Type B pancreatic cell (in vitro differentiated cells): ENCODE results near the gene ANGEL2. TPM values are rescaled to one million over a fixed set of nuclear protein-coding genes. Genes with fewer than 3 reads are reported as not detected.

Source experiments
- DNase-seq: peaks from one replicate; pipeline ENCODE4 v3.0.0; 2021; ENCODE audit warnings: mixed read lengths; ENCODE audit not compliant: unreplicated experiment; ENCODE audit errors: extremely low spot score
- H3K27ac Mint-ChIP-seq: 2 replicates; pipeline ENCODE4 v1.8.0; 2021; ENCODE audit warnings: mild to moderate bottlenecking, mixed read lengths
- H3K27me3 Mint-ChIP-seq: 2 replicates; pipeline ENCODE4 v1.8.0; 2021; ENCODE audit warnings: mixed read lengths
- H3K36me3 Mint-ChIP-seq: 2 replicates; pipeline ENCODE4 v1.8.0; 2021; ENCODE audit warnings: mixed read lengths
- H3K4me1 Mint-ChIP-seq: one replicate; pipeline ENCODE4 v1.8.0; 2021; ENCODE audit warnings: mixed read lengths; ENCODE audit not compliant: unreplicated experiment
- H3K4me3 Mint-ChIP-seq: 2 replicates; pipeline ENCODE4 v1.8.0; 2021; ENCODE audit warnings: mild to moderate bottlenecking, mixed read lengths
- H3K9me3 Mint-ChIP-seq: 2 replicates; pipeline ENCODE4 v1.8.0; 2021; ENCODE audit warnings: mixed read lengths
- total RNA-seq: library from RNA; stranded (reverse); gene quantifications from 2 replicates; pipeline ENCODE4 v1.2.1, GENCODE V29; 2021; ENCODE audit warnings: low replicate concordance
- TF ChIP-seq, protein P1 (sequence below): fragments of 200-600 bp; sonication (generic); conservative IDR thresholded peaks from 2 replicates; pipeline ENCODE4 v1.5.0; 2021; ENCODE audit warnings: antibody characterized with exemption, mild to moderate bottlenecking

ANGEL2 gene
- total RNA-seq, 1 donor from 2014 or later, result 36.0 TPM

DNA sequence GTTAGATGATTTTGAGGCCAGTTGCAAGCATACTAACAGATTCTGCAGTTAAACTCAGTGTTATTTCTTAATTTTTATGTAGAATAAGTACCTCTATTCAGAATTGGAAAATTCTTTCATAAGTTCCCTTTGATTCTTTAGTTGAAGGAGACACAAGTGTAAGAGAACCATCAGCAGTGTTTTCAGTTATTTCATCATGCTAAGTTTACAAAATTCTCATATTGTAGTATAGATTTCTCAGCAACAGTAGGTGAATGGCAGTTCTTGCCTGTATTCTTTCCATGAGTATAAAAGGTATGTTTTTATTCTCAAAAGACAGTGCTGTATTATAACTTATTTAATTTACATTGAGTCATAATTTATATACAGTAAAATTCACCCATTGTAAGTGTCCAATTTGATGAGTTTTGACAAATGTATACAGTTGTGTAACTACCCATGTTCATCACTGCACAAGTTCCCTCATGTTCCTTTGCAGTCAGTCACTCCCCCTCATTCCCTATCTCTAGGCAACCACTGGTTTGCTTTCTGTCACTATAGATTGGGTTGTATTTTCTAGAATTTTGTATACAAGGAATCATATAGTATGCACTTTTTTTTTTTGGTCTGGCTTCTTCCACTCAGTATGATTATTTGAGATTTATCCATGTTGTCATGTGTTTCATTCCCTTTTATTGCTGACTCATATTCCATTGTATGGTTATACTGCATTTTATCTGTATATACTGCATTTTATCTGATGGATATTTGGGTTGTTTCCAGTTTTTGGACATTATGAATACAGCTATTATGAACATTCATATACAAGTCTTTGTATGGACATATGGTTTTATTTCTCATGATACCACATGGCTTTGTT, 39.3 kb upstream of the ANGEL2 start:
- Mint-ChIP-seq H3K4me3 (no peak overlapping the region), H3K9me3 (peaks cover 9% of the 10 kb centered on the region), H3K27me3 (no peaks in the 10 kb centered on the region), H3K36me3 (peaks cover 15% of the 10 kb centered on the region), H3K4me1 (peaks cover 22% of the 10 kb centered on the region), H3K27ac (no peak overlapping the region)
- TF ChIP-seq, protein P1, sequence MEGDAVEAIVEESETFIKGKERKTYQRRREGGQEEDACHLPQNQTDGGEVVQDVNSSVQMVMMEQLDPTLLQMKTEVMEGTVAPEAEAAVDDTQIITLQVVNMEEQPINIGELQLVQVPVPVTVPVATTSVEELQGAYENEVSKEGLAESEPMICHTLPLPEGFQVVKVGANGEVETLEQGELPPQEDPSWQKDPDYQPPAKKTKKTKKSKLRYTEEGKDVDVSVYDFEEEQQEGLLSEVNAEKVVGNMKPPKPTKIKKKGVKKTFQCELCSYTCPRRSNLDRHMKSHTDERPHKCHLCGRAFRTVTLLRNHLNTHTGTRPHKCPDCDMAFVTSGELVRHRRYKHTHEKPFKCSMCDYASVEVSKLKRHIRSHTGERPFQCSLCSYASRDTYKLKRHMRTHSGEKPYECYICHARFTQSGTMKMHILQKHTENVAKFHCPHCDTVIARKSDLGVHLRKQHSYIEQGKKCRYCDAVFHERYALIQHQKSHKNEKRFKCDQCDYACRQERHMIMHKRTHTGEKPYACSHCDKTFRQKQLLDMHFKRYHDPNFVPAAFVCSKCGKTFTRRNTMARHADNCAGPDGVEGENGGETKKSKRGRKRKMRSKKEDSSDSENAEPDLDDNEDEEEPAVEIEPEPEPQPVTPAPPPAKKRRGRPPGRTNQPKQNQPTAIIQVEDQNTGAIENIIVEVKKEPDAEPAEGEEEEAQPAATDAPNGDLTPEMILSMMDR, result no peak
- DNase-seq, result no peak

DNA sequence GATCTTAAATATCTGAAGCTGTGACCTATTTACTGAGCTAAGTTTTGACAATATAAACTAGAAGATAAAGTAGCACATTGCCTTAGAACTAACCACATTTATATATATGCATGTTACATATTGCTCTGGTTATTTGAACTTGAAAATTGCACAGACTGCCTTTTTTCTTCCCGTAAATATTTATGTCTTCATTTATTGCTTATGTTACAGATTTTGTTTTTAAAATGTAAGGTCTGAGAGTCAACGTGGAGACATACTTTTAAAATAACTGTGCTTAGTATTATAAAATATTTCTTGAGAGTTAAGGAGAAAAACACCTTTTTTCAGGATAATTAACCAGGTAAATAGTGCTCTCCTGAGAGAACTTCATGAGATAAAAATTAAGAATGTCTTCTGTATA, 38.5 kb upstream of the ANGEL2 start:
- no peaks in the 10 kb centered on the region for H3K27me3 Mint-ChIP-seq

DNA sequence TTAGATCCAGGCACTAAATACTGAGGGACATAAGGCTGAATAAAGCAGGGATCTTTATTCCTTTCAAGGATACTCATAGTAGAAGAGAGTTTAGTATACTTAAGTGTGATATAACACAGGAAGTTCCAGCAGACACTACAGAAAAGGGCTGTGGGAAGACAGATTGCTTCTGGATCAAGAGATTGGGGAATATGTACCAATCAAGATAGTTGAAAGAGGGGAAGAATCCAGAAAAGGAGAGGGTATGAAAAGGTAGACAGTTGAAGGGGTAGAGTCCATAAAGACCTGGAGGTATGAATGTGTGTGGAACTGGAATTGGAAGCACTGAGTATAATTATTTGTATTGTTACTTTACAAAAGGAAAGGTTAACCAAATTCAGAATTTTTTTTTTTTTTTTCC, 37.8 kb upstream of the ANGEL2 start:
- Mint-ChIP-seq H3K9me3 (peaks cover 5% of the 10 kb centered on the region), H3K4me3 (no peak overlapping the region), H3K27ac (no peak overlapping the region), H3K4me1 (peaks cover 22% of the 10 kb centered on the region), H3K27me3 (peaks cover 3% of the 10 kb centered on the region), H3K36me3 (peaks cover 11% of the 10 kb centered on the region)
- TF ChIP-seq, protein P1, result no peak
- DNase-seq, result no peak

More for the DNA sequence above, 38.5 kb upstream of the ANGEL2 start:
- H3K4me1 Mint-ChIP-seq, result peaks cover 22% of the 10 kb centered on the region
- peaks cover 7% of the 10 kb centered on the region for H3K9me3 Mint-ChIP-seq
- no peak overlapping the region for H3K27ac Mint-ChIP-seq
- peaks cover 13% of the 10 kb centered on the region for H3K36me3 Mint-ChIP-seq
- H3K4me3 Mint-ChIP-seq, result no peak overlapping the region
- TF ChIP-seq, protein P1, result no peak
- no peak for DNase-seq

DNA sequence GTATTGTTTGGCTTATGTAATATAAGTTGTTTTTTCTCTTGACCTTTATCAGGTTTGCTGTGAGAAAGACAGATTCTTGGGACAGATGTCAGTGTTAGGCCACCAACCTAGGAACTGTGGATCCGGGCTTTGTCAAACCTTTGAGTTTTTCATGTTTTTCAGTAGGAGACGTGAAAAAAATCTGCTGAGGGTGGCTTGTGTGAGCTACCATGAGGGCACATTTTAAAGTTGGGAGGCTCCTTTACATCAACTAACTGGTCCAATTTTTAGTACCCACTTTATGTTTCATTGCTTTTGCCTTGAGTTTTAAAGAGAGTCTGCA, 36.2 kb upstream of the ANGEL2 start:
- H3K27me3 Mint-ChIP-seq, result peaks cover 3% of the 10 kb centered on the region
- TF ChIP-seq, protein P1, result no peak
- H3K4me1 Mint-ChIP-seq, result peaks cover 22% of the 10 kb centered on the region
- peak overlapping the region; percentile 97 for H3K4me3 Mint-ChIP-seq
- no peak for DNase-seq
- peak overlapping the region; percentile 65 for H3K27ac Mint-ChIP-seq
- H3K36me3 Mint-ChIP-seq, result peaks cover 11% of the 10 kb centered on the region
- H3K9me3 Mint-ChIP-seq, result peaks cover 5% of the 10 kb centered on the region

DNA sequence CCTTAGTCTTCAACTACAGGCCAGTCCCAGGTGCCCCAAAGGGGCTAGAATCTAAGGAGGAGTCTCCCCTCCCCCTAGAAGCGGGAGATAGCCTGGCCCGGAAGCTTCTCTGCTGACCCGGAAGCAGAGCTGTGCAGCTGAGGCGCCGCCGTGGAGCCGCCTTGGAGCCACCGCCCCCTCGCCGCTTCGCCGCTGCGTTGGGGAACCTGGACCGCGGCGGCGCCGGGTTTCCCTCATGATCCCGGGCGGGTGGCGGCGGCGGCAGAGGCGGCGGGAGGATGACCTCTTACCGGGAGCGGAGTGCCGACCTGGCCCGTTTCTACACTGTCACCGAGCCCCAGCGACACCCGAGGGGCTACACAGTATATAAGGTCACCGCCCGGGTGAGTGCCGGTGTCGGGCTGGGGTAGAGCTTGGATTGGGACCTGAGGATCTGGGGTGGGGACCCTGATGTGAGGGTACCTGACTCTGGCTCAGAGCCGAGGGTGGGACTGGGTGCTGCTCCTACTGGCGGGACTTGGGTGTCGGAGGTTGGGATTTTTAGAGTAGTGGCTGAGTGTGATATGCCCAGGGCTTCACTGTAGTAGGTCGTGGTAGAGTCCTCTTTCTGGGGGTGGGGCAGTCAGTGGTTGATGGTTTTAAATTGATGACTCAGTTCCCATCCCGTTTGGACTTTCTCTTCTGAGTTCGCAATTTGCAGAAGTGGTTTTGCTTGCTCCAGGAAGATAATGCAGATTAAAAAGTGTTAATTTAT, 35.6 kb upstream of the ANGEL2 start, which contains the start of gene RPS6KC1:
RPS6KC1 (plus strand) TSS at position 115 of the 754 bp plus-strand sequence; CDS start at position 279, 164 bp downstream.
- Mint-ChIP-seq H3K27ac (peak within 1 kb of the TSS; percentile 77), H3K36me3 (peaks cover 11% of the 10 kb centered on the region), H3K4me3 (peak within 1 kb of the TSS; percentile 97), H3K9me3 (peaks cover 5% of the 10 kb centered on the region), H3K4me1 (peaks cover 22% of the 10 kb centered on the region), H3K27me3 (peaks cover 3% of the 10 kb centered on the region)
- peak; percentile 82 for DNase-seq
- TF ChIP-seq, protein P1, result peak; percentile 42
